ENCODE measurements around the gene CADPS2.
A peak's percentile ranks its signal among the peaks of the same experiment; 100 is the strongest.
"Not testable (repeated sequence)": the region's sequence is repeated elsewhere in the genome, so short reads cannot be mapped to it uniquely, and the experiment has no call there.

Gene CADPS2

GRCh38 chr7:122849322-122849956, 36.8 kb downstream of the CADPS2 start:
- DNase-seq, result no peak

DNA sequence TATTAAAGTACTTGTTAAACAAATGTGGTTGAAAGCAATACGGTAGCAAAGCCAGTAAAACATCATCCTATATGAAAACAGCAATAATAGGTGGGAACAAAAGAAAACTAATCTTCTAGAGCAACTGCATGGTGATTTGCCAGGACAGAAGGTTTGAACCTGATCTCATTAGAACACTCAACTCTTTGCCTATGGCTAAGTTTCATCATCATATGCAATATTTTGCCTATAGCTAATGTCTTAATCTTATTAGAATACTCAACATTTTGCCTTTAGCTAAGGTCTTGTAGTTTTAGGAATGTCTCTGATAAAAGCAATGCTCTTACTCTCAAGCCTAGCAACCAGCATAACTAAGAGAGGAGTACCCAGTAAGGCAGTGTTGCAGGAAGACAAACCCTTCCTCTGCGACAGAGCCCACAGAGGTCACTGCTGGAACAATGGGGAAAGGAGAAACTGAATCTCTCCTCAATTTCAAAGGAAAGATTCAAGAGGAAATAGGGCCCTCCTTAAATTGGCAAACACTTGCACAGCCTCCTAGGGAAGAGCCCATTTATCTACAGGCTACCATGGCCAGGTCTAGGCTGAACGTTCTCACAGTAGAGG, 38.3 kb downstream of the CADPS2 start:
- no peak for DNase-seq

DNA sequence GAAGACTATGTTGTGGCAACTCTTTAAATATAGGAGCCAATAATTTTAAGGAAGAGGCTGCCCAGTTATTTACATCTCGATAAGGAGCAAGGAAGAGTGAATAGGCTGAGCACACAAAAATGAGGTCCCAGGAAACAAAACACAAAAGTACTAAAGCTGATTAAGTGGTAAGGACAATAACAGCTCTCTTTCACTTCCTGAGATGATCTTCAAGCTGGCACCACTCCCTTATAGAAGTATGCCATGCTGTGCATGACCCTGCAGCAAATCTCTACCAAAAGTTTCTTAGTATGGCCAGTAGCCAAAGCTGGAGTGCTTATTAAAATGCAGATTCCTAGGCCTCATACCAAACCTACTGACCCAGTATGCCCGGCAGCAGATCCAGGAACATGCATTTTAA, 39.7 kb downstream of the CADPS2 start:
- DNase-seq, result no peak

GRCh38 chr7:122845286-122845685, 41.0 kb downstream of the CADPS2 start:
- no peak for DNase-seq

DNA sequence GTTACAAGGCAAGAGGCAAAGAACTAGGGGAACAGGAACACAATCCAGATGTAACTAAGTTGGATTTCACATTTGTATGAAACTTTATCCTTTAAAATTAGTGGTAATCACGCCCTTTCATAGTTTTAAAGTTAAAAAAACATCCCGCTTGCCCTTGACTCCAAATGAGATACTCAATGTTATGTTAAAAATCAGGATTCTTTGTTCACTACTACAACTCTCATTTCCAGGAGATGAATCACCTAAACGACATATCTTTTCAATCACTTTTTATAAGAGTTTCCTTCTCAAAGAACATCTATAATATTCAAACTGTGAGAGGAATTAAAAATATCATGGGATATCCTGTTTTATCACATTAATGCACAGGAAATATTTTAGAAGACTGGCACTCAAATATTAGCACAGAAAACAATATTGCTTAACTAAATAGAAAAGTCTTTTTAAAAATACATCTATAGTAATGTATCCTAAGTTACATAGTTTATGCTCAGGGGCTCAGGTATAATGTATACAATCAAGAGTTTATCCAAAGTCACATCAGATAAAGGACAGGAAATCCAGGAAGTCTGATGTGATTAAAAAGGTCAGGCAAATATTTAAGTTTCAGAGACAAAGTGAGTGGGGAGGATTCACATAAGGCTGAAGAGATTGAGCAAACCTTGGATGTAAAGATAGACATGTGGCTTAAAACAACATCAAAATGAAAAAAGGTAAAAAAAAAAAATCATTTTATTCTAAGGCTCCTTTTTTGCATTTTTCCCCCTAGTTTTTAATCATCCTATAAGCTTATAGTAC, 41.9 kb downstream of the CADPS2 start:
- DNase-seq, result no peak

- no peak for DNase-seq
Observed at GRCh38 chr7:122842971-122843370, 43.3 kb downstream of the CADPS2 start.

DNA sequence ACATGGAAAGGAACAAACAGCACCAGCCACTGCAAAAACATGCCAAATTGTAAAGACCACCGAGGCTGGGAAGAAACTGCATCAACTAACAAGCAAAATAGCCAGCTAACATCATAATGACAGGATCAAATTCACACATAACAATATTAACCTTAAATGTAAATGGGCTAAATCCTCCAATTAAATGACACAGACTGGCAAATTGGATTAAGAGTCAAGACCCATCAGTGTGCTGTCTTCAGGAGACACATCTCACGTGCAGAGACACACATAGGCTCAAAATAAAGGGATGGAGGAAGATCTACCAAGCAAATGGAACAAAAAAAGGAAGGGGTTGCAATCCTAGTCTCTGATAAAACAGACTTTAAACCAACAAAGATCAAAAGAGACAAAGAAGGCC, 50.0 kb downstream of the CADPS2 start:
- DNase-seq, result not testable (repeated sequence)

DNA sequence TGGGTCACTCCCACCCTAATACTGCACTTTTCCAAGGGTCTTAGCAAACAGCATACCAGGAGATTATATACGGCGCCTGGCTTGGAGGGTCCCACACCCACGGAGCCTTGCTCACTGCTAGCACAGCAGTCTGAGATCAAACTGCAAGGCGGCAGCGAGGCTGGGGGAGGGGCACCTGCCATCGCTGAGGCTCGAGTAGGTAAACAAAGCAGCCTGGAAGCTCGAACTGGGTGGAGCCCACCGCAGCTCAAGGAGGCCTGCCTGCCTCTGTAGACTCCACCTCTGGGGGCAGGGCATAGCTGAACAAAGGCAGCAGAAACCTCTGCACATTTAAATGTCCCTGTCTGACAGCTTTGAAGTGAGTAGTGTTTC, 51.7 kb downstream of the CADPS2 start:
- DNase-seq, result peak; percentile 24

DNA sequence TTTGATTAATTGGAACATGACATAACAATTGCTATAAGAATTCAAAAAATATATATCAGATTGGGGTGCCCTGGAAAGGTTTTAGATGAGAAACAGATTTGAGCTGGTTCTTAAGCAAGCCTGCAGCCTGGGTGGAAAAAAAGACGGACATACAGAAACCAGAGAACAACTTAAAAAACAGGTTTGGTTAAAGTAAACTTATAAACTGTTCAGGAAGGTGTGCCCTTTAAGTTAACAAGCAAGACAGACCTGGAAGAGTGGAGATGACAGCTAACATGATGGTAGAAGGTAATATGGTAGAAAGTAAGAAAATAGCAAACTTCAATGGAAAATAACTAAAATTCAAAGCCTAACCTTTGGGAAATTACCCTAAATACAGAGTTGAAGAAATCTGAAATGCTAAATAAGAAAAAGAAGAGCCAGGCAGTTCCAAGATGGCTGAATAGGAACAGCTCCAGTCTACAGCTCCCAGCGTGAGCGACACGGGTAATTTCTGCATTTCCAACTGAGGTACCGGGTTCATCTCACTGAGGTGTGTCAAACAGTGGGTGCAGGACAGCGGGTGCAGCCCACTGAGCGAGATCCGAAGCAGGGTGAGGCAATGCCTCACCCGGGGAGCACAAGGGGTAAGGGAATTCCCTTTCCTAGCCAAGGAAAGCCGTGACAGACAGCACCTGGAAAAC, 52.2 kb downstream of the CADPS2 start:
- DNase-seq, result no peak

DNA sequence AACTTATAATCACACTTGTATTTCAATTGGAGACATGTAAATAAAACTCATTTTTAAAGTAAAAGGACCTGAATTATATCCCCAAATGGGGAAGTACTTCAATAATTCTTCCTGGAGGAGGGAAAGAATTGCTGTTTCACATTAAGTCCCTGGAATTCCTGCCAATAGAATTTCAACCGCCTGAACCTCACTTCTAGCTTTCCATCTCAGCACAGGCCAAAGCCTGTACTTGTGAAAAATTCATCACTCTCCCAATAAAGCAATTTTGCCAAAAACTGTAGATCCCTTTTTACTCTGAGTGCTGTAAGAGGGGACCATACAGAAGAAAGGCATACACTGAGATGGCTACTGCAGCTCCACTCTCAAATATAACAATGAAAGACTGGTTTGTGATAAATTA, 54.8 kb downstream of the CADPS2 start:
- DNase-seq, result no peak

- DNase-seq, result no peak
Observed at GRCh38 chr7:122829962-122830361, 56.3 kb downstream of the CADPS2 start.

DNA sequence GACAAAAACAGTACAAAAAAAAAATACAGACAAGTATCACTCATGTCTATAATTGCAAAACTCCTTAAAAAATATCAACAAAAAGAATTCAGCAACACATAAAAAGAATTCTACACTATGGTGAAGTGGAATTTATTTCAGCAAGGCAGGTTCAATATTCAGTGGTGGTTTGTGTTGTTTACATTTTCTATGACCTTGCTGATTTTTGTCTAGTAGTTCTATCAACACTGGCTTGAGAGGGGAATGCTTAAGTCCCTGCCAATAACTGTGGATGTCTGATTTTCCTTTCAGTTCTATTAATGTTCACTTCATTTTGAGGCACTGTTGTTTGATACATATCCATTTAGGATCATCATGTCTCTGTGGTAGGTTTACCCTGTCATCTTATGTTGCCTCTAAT, 58.5 kb downstream of the CADPS2 start:
- DNase-seq, result no peak

- DNase-seq, result no peak
Observed at GRCh38 chr7:122813845-122814244, 72.4 kb downstream of the CADPS2 start.

- no peak for DNase-seq
Observed at GRCh38 chr7:122803851-122804250, 82.4 kb downstream of the CADPS2 start.

- DNase-seq, result peak; percentile 14
Observed at GRCh38 chr7:122803323-122803722, 82.9 kb downstream of the CADPS2 start.

GRCh38 chr7:122802301-122802751, 83.9 kb downstream of the CADPS2 start:
- DNase-seq, result peak; percentile 19

GRCh38 chr7:122791959-122792545, 94.2 kb downstream of the CADPS2 start:
- no peak for DNase-seq

DNA sequence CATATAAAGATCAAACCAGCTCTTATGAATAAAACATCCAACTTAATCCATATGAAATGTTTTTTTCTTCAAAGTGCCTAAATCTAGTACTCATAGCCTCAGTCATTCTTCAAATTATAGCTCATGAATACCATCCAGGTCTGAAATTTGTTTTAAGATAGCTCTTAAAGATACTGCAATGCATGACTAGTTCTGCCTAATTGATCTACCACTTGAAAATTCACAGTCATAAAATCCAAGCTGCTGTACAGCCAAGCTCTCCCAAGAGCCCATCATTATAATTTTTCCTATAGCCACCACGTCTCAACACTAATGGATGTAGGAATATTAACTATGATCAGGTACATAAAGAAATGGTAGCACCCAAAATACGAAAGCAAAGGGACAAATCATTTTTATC, 95.7 kb downstream of the CADPS2 start:
- peak; percentile 43 for DNase-seq

GRCh38 chr7:122790132-122790531, 96.1 kb downstream of the CADPS2 start:
- peak; percentile 49 for DNase-seq

- no peak for DNase-seq
Observed at GRCh38 chr7:122789156-122789555, 97.1 kb downstream of the CADPS2 start.

DNA sequence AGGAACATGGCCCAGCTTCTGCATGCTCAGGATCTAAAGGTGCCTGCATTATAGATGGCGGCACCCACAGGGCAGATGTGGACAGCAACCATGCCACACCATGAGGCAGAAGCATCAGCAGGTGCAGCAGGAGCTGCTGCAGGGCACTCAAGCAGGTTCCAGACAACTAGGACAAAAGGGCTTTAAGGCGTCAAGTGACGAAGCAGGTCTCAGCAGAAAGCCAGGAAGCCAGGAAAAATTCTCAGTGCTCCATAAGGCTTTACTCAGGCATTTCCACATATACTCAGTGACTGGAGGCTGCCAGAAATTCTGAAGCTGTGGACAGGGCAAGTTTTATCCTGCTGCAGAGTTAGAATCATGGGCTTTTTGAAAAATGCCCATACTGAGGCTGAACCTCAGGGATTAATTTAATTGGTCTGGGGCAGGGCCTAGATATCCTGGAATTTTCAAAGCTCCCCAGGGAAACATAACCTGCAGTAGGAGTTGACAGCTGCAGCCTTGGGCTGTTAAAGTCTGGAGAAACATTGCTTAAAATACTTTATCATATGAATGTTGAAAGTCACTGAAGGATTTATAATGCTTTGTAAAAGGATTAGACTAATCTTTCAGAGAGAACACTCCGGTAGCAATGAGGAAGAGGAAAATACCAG, 115.4 kb downstream of the CADPS2 start:
- DNase-seq, result no peak

DNA sequence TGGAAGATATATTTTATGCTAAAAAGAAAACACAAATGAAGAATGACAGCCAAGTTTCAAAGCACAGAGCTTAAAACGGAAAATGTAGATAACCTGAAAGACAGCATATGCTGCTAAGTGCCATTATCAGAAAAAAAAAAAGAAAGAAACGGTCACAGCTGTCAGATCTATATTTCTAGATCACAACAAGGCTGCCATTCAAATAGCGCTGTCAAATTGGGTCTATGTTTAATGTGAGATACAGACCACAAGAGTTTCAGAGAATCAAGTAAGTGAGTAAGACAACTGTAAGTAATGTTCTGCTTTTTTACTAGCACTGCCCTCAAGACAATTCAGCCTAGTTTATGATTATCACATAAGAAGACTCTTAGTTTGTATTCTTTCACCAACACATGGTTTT, 117.4 kb downstream of the CADPS2 start:
- no peak for DNase-seq

DNA sequence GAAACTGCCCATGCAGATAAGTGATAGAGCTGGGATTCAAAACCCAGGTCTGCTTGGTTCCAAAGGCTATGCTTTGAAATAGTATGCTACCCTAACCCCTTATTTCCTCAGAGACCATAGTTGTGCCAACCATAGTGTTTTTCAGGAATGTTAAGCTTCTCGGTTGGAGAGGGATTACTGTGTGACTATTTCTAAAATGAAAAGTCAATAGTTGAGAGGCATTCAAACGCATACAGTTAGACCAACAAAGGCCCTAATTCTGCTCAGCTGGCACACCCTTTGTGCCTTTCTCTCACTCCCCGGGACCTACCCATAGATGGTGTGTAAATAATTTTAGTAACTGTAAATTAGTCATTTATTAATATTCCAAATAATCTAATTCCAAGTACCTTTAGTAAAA, 118.9 kb downstream of the CADPS2 start:
- no peak for DNase-seq

All from NCI-H345 (cell line).